CD4-positive, alpha-beta T cell (primary cell): ENCODE measurements around the gene ROR1. TPM values are rescaled to one million over a fixed set of nuclear protein-coding genes. Genes with fewer than 3 reads are reported as not detected.

Source experiments
- ATAC-seq: fragments of 200-7000 bp; cut with Tn5 transposase; one replicate; pipeline ENCODE4 v1.10.0; 2022; ENCODE audit warnings: mild to moderate bottlenecking; ENCODE audit not compliant: poor library complexity
- CTCF ChIA-PET: fragments of 350-600 bp; sonication (Branson Sonifier 250); formaldehyde crosslinking; loops from one replicate; lab custom pipeline; 2021; ENCODE audit warnings: antibody characterized with exemption, inconsistent platforms; lab: Charles Lee
- POLR2A ChIA-PET: fragments of 350-600 bp; sonication (Branson Sonifier 250); formaldehyde crosslinking; loops from one replicate; lab custom pipeline; 2021; ENCODE audit warnings: antibody characterized with exemption, inconsistent platforms; lab: Charles Lee
- DNase-seq, 14 experiments: peaks; one replicate each; pipeline ENCODE4 v3.0.0-alpha.2; 2013 to 2020; ENCODE audit warnings: mixed read lengths in 2 of 14
- H3K27ac ChIP-seq, 2 donors: one replicate each; pipeline versions ENCODE4 v1.5.1 to v1.7.0; 2013; ENCODE audit warnings: low read length in 2 of 2, low read depth in 1 of 2, mild to moderate bottlenecking in 1 of 2
- H3K27me3 ChIP-seq, 2 experiments: 1 replicate in 1 of 2; 2 replicates in 1 of 2; pipeline versions ENCODE4 v1.6.1 to v1.7.0; 2013; ENCODE audit warnings: low read length in 2 of 2, control low read depth in 1 of 2, mild to moderate bottlenecking in 1 of 2, moderate library complexity in 1 of 2; ENCODE audit not compliant: insufficient read depth in 2 of 2, control insufficient read depth in 1 of 2
- H3K36me3 ChIP-seq: one replicate; pipeline ENCODE4 v1.6.1; 2013; ENCODE audit warnings: low read length, control low read depth; ENCODE audit not compliant: insufficient read depth
- H3K4me1 ChIP-seq: one replicate; pipeline ENCODE4 v1.6.1; 2013; ENCODE audit warnings: low read length, control low read depth; ENCODE audit not compliant: insufficient read depth
- H3K4me3 ChIP-seq: one replicate; pipeline ENCODE4 v1.5.1; 2013; ENCODE audit warnings: mild to moderate bottlenecking, low read length, moderate library complexity
- H3K9me3 ChIP-seq, 2 experiments: 1 replicate in 1 of 2; 2 replicates in 1 of 2; pipeline versions ENCODE4 v1.6.1 to v1.7.0; 2013; ENCODE audit warnings: low read length in 2 of 2, mild to moderate bottlenecking in 2 of 2, control low read depth in 1 of 2, moderate library complexity in 1 of 2; ENCODE audit not compliant: control insufficient read depth in 1 of 2, insufficient read depth in 1 of 2
- H3K27ac Mint-ChIP-seq: one replicate; pipeline ENCODE4 v1.8.0; 2020; ENCODE audit warnings: mixed read lengths
- H3K27me3 Mint-ChIP-seq: one replicate; pipeline ENCODE4 v1.8.0; 2021; ENCODE audit warnings: mixed read lengths
- H3K36me3 Mint-ChIP-seq: one replicate; pipeline ENCODE4 v1.8.0; 2021; ENCODE audit warnings: low read depth, mixed read lengths
- H3K4me1 Mint-ChIP-seq: one replicate; pipeline ENCODE4 v1.8.0; 2021; ENCODE audit warnings: low read depth, mixed read lengths
- H3K4me3 Mint-ChIP-seq: one replicate; pipeline ENCODE4 v1.8.0; 2020; ENCODE audit warnings: mild to moderate bottlenecking, mixed read lengths
- H3K9me3 Mint-ChIP-seq: one replicate; pipeline ENCODE4 v1.8.0; 2020; ENCODE audit warnings: mixed read lengths
- CTCF ChIP-seq: fragments of 200-600 bp; IDR thresholded peaks from one replicate; pipeline ENCODE4 v1.8.0; 2022; ENCODE audit warnings: antibody characterized with exemption, mild to moderate bottlenecking
- intact Hi-C, 2 experiments: fragments of 100-400 bp; cut with DNase I in 1 of 2; cut with micrococcal nuclease in 1 of 2; formaldehyde crosslinking; loops; one replicate each; pipeline versions ENCODE4 v1.15.1 to v1.9.0; 2023 to 2025; cut with DNase I, micrococcal nuclease
- total RNA-seq, 174 experiments: library from RNA in 2 of 174; stranded (reverse) in 2 of 174; gene quantifications; one replicate each; pipeline ENCODE4 v1.2.3 and lab custom pipeline; 2021 to 2026

ROR1 gene
- total RNA-seq, 2 experiments from 2014 or later: not detected

- CTCF ChIA-PET: interaction anchor here (1.4 kb wide), 1 partner anchor 17 kb away, joined by 3 read pairs; no protein-coding TSS in a partner anchor
- intact Hi-C loops: no loop called here
- Mint-ChIP-seq H3K4me1 (no peaks in the 10 kb centered on the region), H3K27me3 (peaks cover 3% of the 10 kb centered on the region), H3K4me3 (no peak overlapping the region), H3K36me3 (no peaks in the 10 kb centered on the region), H3K27ac (no peak overlapping the region), H3K9me3 (no peaks in the 10 kb centered on the region)
- no peak for TF ChIP-seq CTCF
- Histone ChIP-seq H3K4me3 (no peak overlapping the region), H3K27me3 (no peaks in the 10 kb centered on the region), H3K36me3 (no peaks in the 10 kb centered on the region), H3K4me1 (no peaks in the 10 kb centered on the region), H3K27ac (no peak overlapping the region), H3K9me3 (no peaks in the 10 kb centered on the region)
- ATAC-seq: no peak
- POLR2A ChIA-PET: no interaction called here
- DNase-seq: no peak
These were observed 43.4 kb downstream of the ROR1 start for GRCh38 chr1:63817152-63817667.

GRCh38 chr1:63817700-63818099 is 43.9 kb downstream of the ROR1 start:
- Histone ChIP-seq H3K9me3 (no peaks in the 10 kb centered on the region), H3K27ac (no peak overlapping the region), H3K4me3 (no peak overlapping the region), H3K4me1 (no peaks in the 10 kb centered on the region), H3K36me3 (no peaks in the 10 kb centered on the region), H3K27me3 (no peaks in the 10 kb centered on the region)
- no peaks in the 10 kb centered on the region for H3K4me1 Mint-ChIP-seq
- no peaks in the 10 kb centered on the region for H3K9me3 Mint-ChIP-seq
- peaks cover 3% of the 10 kb centered on the region for H3K27me3 Mint-ChIP-seq
- DNase-seq (no peak), ATAC-seq (no peak)
- POLR2A ChIA-PET: no interaction called here
- intact Hi-C loops: no loop called here
- no peak overlapping the region for H3K4me3 Mint-ChIP-seq
- H3K36me3 Mint-ChIP-seq: no peaks in the 10 kb centered on the region
- TF ChIP-seq CTCF: no peak
- no peak overlapping the region for H3K27ac Mint-ChIP-seq
- CTCF ChIA-PET: interaction anchor here (1.4 kb wide), 1 partner anchor 16 kb away, joined by 3 read pairs; no protein-coding TSS in a partner anchor

- POLR2A ChIA-PET: no interaction called here
These were observed 44.9 kb downstream of the ROR1 start for GRCh38 chr1:63818567-63819325.

More at GRCh38 chr1:63818567-63819325, 44.9 kb downstream of the ROR1 start:
- H3K4me3 Mint-ChIP-seq: no peak overlapping the region
- Histone ChIP-seq H3K4me3 (no peak overlapping the region), H3K27ac (no peak overlapping the region), H3K4me1 (no peaks in the 10 kb centered on the region), H3K36me3 (no peaks in the 10 kb centered on the region), H3K9me3 (no peaks in the 10 kb centered on the region), H3K27me3 (no peaks in the 10 kb centered on the region)
- TF ChIP-seq CTCF: no peak
- H3K36me3 Mint-ChIP-seq: no peaks in the 10 kb centered on the region
- no peaks in the 10 kb centered on the region for H3K4me1 Mint-ChIP-seq
- CTCF ChIA-PET: no interaction called here
- no peaks in the 10 kb centered on the region for H3K9me3 Mint-ChIP-seq
- ATAC-seq (no peak), DNase-seq (no peak)
- H3K27ac Mint-ChIP-seq: no peak overlapping the region
- H3K27me3 Mint-ChIP-seq: peaks cover 3% of the 10 kb centered on the region
- intact Hi-C loops: no loop called here
